Ishikawa (cell line): ENCODE results near the gene GGT7.

Experiments
- CEBPB ChIP-seq: IDR thresholded peaks from 2 replicates; pipeline ENCODE4 v1.6.1; 2012
- CREB1 ChIP-seq: IDR thresholded peaks from 2 replicates; pipeline ENCODE4 v1.6.1; 2012; ENCODE audit warnings: low read depth
- EGR1 ChIP-seq: IDR thresholded peaks from 2 replicates; pipeline ENCODE4 v1.6.1; 2012
- EP300 ChIP-seq: IDR thresholded peaks from 2 replicates; pipeline ENCODE4 v1.6.1; 2012; ENCODE audit warnings: borderline replicate concordance
- FOXM1 ChIP-seq: IDR thresholded peaks from 2 replicates; pipeline ENCODE4 v1.6.1; 2012; ENCODE audit warnings: low read depth, borderline replicate concordance
- MAX ChIP-seq: IDR thresholded peaks from 2 replicates; pipeline ENCODE4 v1.6.1; 2012
- NFIC ChIP-seq: IDR thresholded peaks from 2 replicates; pipeline ENCODE4 v1.6.1; 2012
- RAD21 ChIP-seq: IDR thresholded peaks from 2 replicates; pipeline ENCODE4 v1.6.1; 2012; ENCODE audit warnings: low read depth
- TAF1 ChIP-seq: IDR thresholded peaks from 2 replicates; pipeline ENCODE4 v1.6.1; 2012; ENCODE audit warnings: low read depth, mild to moderate bottlenecking
- TCF12 ChIP-seq: IDR thresholded peaks from 2 replicates; pipeline ENCODE4 v1.6.1; 2012; ENCODE audit warnings: low read depth
- TEAD4 ChIP-seq: IDR thresholded peaks from 2 replicates; pipeline ENCODE4 v1.6.1; 2012
- USF1 ChIP-seq: IDR thresholded peaks from 2 replicates; pipeline ENCODE4 v1.6.1; 2012
- YY1 ChIP-seq: IDR thresholded peaks from 2 replicates; pipeline ENCODE4 v1.6.1; 2012; ENCODE audit warnings: low read depth
- ZBTB7A ChIP-seq: IDR thresholded peaks from 2 replicates; pipeline ENCODE4 v1.6.1; 2012; ENCODE audit warnings: low read depth
- TF ChIP-seq, protein P1 (sequence below): IDR thresholded peaks from 2 replicates; pipeline ENCODE4 v1.6.1; 2012; ENCODE audit warnings: low read depth, mild to moderate bottlenecking

Gene GGT7

DNA sequence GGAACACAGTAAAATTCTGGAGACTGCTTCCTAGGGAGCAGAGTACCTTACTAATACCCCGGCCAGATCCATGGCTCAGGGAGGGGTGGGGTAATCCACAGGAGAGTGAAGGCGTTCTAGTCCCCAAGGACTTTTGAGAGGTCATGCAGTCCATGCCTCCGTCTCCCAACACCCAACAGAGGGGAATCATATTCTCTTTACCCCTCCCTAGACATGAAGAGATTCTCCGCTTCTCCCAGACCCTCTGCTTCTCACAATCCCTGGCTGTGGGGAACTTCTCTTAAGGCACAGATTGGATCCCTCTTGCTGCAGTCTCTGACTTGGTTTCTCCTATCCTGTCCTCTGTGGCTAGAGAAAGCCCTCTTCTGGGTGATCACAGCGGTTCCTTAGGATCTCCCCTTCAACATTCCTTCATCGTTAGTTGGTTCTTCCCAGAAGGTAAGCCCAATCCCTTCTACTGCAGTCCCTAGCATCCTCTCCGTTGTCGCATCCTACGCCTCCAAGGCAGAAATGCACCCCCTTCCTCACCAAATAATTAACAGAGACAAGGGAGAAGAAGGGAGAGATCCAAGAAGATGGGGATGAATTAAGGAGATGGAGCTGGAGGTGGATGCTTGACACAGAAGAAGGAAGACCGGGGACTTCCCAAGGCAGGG is 562 bp downstream of the GGT7 start:
- no peak for TF ChIP-seq CEBPB
- no peak for TF ChIP-seq TEAD4
- TF ChIP-seq TAF1 = no peak
- no peak for TF ChIP-seq MAX
- no peak for TF ChIP-seq EP300
- no peak for TF ChIP-seq RAD21
- no peak for TF ChIP-seq USF1
- no peak for TF ChIP-seq CREB1
- no peak for TF ChIP-seq ZBTB7A
- no peak for TF ChIP-seq NFIC
- no peak for TF ChIP-seq EGR1
- TF ChIP-seq TCF12 = no peak
- TF ChIP-seq, protein P1, sequence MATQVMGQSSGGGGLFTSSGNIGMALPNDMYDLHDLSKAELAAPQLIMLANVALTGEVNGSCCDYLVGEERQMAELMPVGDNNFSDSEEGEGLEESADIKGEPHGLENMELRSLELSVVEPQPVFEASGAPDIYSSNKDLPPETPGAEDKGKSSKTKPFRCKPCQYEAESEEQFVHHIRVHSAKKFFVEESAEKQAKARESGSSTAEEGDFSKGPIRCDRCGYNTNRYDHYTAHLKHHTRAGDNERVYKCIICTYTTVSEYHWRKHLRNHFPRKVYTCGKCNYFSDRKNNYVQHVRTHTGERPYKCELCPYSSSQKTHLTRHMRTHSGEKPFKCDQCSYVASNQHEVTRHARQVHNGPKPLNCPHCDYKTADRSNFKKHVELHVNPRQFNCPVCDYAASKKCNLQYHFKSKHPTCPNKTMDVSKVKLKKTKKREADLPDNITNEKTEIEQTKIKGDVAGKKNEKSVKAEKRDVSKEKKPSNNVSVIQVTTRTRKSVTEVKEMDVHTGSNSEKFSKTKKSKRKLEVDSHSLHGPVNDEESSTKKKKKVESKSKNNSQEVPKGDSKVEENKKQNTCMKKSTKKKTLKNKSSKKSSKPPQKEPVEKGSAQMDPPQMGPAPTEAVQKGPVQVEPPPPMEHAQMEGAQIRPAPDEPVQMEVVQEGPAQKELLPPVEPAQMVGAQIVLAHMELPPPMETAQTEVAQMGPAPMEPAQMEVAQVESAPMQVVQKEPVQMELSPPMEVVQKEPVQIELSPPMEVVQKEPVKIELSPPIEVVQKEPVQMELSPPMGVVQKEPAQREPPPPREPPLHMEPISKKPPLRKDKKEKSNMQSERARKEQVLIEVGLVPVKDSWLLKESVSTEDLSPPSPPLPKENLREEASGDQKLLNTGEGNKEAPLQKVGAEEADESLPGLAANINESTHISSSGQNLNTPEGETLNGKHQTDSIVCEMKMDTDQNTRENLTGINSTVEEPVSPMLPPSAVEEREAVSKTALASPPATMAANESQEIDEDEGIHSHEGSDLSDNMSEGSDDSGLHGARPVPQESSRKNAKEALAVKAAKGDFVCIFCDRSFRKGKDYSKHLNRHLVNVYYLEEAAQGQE = no peak

DNA sequence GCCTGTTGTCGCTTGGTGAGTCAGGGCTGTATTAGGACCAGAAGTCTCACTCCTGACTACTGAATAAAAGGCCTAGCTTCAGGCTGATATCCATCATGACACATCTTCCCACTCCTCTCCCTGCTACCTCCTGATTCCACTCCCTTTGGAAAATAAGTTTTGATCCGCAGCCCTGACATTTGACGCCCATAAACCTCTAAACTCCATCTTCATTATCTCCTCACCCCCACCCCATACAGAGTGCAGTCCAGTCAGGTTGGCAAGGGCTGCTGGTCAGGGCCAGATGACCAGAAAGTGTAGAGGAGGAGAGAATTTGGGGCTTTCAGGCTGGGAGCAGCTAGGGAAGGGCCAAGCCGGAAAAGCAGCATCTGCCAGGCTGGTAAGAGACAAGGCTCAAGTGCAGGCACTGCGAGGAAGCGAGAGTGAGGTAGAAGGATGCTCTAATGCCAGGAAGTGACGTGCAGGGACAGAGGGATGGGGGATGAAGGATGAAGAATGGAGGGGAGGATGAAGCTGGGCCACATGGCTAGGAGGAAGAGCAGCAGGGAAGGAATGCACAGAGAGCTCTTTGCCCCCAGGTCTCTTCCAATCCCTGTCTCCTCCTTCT is 1.2 kb downstream of the GGT7 start:
- TF ChIP-seq CEBPB = no peak
- TF ChIP-seq, protein P1 = no peak
- no peak for TF ChIP-seq TAF1
- no peak for TF ChIP-seq ZBTB7A

GRCh38 chr20:34864216-34864615 is 8.4 kb downstream of the GGT7 start:
- TF ChIP-seq MAX = no peak
- TF ChIP-seq FOXM1 = no peak
- TF ChIP-seq RAD21 = no peak
- TF ChIP-seq TAF1 = no peak
- no peak for TF ChIP-seq EGR1
- TF ChIP-seq ZBTB7A = no peak
- no peak for TF ChIP-seq USF1
- TF ChIP-seq TEAD4 = no peak
- no peak for TF ChIP-seq CREB1
- TF ChIP-seq, protein P1 = no peak
- no peak for TF ChIP-seq EP300
- TF ChIP-seq CEBPB = no peak
- TF ChIP-seq YY1 = no peak
- TF ChIP-seq NFIC = no peak

GRCh38 chr20:34863421-34863965 is 9.2 kb downstream of the GGT7 start:
- TF ChIP-seq ZBTB7A = no peak
- TF ChIP-seq YY1 = no peak
- no peak for TF ChIP-seq USF1
- no peak for TF ChIP-seq EGR1
- no peak for TF ChIP-seq TEAD4
- TF ChIP-seq CREB1 = no peak
- no peak for TF ChIP-seq FOXM1
- no peak for TF ChIP-seq TCF12
- no peak for TF ChIP-seq RAD21
- no peak for TF ChIP-seq TAF1
